NOMO-1 (cell line): Measurements from ENCODE around the gene MAF.

Experiments
- DNase-seq, 2 experiments: peaks; one replicate each; lab custom pipeline; 2025; ENCODE audit not compliant: unreplicated experiment in 2 of 2; lab: John Stamatoyannopoulos, UW

Gene MAF

DNA sequence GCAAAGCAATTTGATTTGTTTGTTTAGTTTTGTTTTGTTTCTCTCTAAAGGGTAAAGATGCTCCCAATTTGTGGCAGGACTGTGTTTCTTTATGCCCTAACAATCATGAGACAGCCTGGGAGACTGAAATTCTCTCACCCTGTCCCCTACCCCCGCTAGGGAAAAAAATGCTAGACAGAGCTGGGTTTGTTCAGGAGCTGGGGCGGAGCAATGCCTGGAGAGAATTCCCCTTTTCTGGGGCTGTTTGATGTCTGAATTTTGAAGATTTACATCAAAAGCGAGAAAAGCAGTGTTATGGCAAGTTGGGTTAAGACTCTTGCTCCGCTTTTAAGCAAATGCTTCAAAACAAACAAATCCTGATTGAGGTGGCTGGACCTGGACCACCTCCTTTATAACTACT lies 8.4 kb downstream of the MAF start:
- no peak for DNase-seq

DNA sequence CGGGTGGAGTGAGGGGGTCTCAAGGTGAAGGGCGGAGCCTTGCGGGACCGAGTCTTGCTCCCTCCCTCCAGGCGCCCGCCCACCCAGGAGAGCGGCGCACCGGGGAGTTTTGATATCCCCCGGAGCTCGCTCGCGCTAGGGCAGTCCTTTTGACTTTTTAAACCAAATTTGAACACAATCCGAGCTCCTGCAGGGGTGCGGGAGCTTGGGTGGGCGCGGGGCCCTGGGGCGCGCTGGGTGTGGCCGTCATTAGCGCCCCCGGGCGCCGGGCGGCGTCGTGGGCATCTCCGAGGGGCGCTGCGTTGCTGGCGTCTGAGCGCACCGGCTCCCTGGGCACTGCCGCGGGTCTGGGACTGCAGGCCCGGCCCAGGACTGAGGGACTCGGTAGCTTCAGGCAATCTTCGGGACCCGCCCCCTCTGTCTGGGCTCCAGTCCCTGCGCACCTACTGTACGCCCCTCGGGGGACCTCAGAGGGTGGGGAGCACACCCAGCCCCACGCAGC lies 10.9 kb downstream of the MAF start:
- no peak for DNase-seq

GRCh38 chr16:79587897-79588296 lies 12.6 kb downstream of the MAF start:
- no peak for DNase-seq

- no peak for DNase-seq
These were observed 13.2 kb downstream of the MAF start for GRCh38 chr16:79587296-79587695.

- DNase-seq = no peak
These were observed 17.7 kb downstream of the MAF start for GRCh38 chr16:79582789-79583188.

GRCh38 chr16:79580453-79581191 lies 19.9 kb downstream of the MAF start:
- DNase-seq = no peak

DNA sequence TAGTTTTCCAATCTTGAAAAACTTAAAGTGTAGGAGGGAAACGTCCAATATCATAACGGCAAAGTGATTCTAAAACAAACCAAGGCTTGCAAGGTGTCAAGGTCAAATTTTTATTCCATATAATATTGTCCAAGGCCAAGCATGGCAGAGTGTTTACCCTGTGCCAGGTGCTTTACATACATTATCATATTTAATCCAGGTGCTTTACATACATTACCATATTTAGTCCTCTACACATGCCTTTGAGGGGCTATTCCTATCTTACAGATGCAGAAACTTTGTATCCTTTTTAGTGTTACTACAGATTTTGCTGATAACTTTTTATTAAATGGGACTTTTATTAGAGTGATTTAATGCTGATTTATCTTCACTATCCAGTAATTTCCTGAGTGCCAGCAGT lies 23.9 kb downstream of the MAF start:
- DNase-seq = no peak

DNA sequence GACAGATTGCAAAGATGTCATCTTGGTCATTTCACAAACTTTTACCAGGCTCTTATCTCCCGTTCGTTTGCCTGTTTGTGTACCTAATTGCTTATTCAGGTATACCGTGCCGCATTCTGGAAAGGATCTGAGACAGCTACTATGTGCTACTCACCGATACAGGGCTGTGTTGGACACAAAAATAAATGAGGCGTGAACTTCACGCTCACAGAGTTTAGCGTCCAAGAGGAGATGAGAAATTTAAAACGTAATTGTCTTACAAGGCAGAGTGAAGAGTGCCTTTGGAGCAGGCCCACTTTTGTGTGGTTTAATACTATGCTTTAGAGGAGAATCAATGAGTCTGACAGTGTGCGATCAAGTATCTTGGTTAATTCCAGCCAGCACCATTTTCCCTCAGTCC lies 26.7 kb downstream of the MAF start:
- DNase-seq = no peak

- no peak for DNase-seq
These were observed 27.5 kb downstream of the MAF start for GRCh38 chr16:79573071-79573470.

DNA sequence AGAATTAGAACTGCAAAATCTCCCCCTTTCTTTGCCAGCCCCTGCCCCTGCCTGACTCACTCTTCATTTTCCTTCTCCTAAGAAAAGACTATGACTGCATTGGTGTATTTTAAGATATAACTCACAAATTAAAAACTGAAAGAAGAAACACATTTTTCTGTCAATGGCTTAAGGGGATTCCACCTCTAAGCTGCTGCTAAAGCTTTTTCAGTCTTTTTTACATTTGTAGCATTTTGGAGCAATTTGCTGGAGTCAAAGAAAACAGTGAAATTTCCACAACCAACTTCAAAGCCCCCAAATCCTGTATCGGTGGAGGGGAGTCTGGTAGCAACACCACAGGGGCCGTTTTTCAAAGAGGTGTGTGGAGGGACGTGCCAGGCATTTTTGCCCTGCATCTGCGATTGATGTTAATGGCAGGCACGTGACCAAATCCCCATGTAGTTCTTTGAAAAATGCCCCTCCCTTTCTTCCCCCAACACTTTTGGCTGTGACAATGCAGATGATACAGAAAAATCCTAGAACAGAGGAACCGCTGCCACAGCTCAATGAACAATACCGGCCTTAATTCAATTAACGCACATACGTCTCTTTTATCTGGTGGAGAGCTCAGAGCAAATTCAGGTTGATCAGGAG lies 28.5 kb downstream of the MAF start:
- DNase-seq = no peak

DNA sequence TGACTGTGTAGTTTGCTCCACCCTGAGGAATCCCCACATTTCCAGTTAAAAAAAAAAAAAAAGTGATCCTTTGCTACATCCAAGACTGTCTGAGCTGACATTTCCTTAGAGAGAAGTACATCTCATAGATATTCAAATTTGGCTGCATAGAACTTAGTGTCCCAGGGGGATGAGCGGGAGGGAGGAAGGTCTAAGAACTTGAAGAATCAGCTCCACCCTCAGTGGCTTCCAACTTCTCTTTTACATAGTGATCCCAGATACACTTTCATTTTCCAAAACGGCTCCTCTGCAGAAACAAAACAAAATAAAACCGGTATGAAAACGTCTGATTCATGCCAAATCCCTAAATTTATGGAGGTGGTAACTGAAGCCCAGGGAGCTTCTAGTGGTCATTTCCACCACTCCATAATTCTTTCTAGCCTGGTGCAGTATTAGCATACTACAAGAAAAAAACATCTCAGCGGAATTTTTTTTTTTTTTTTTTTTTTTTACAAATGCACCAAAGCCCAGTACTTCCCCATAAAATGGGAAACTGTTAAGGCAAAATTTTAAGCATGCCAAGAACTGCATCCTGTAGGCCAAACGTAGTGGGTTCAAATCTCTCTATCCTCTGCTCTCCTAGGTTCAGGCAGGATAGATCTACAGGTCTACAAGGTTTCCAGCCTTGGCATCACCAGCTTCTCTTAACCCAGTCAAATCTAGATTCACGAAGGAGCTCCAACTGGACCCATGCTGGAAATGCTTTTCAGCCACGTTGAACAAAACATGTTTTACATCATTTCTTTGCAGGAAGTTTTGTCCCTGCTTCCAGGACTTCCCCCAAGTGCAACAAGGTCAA lies 29.3 kb downstream of the MAF start:
- DNase-seq = no peak

DNA sequence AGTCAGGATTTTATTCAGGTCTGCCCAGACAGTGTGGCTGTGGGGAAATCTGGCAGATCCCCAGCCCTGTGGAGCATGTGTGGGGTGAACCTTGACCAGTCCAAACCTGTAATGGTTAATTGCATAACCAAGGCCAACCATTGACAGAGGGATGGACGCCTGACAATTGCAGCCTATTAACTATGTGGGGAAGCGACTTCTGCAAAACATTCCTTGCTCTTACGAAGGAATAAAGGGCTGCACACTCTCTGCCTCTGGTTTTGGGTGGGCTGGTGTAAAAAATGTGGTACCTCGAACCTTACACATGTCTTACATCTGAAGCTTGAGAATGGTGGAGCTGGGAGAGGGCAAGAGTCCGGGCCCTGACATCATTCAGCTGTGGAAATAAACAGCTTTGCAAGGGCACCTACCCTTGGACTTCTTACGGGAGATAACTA lies 35.8 kb downstream of the MAF start:
- no peak for DNase-seq

GRCh38 chr16:79563921-79564320 lies 36.6 kb downstream of the MAF start:
- no peak for DNase-seq

GRCh38 chr16:79562166-79562823 lies 38.2 kb downstream of the MAF start:
- DNase-seq = no peak

DNA sequence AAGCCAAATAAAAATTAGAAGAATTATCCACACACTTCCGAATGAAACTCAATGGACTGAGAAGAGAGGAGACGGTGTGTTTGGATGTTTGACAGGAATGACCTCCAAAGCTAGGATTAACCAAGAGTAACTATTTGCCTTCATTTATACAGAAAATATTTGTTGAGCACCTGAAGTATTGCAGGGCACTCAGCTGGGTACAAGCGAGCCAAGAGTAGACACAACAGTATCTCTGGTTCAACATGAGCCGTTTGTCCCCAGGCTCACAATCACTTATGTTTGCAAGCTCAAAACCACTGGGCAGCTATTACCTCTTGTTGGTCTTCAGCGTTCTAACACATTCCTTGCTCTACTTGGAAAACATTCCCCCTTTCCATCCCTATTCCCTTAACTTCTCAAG lies 38.8 kb downstream of the MAF start:
- no peak for DNase-seq

DNA sequence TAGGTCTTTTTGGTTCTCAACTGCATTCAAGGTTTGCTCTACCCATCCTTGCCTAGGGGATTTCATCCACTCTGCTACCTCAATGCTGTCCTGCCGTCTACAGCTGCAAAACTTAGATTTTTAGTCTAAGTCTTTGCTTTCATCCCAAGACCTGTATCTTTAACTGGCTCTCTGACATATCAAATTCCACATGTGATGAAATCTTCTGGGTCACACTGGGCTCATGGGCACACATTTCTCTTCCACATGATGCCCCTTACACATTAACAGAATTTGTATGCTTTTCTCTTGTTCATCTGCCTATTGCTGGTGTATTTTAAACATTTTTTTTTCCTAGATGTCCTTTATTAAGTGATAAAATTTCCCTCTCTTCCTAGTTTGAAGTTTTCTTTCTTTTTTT lies 39.6 kb downstream of the MAF start:
- DNase-seq = no peak

GRCh38 chr16:79560318-79560717 lies 40.2 kb downstream of the MAF start:
- no peak for DNase-seq

- no peak for DNase-seq
These were observed 41.0 kb downstream of the MAF start for GRCh38 chr16:79559532-79559931.

- DNase-seq = no peak
These were observed 43.1 kb downstream of the MAF start for GRCh38 chr16:79557421-79557820.

GRCh38 chr16:79554912-79555311 lies 45.6 kb downstream of the MAF start:
- DNase-seq = no peak

DNA sequence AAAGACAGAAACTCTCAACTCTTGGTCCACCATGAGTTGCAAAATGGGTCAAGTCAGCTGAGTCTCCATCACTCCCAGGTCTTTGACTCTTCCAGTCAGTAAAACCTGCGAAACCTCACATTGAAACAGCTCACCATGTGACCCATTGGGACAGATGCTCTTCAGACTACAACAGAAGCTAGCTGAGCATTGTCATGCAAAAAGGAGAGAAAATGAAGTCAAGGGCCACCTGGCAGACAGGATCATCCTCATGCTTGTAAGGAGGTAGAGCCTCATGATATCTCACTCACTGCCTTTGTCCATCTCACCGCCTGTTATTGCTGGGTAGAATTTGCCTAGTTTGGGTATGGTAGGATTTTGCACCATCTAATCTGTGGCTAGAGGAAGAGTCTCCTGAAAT lies 50.2 kb downstream of the MAF start:
- no peak for DNase-seq
